GM19240 (cell line): Measurements from ENCODE around the gene PDIA6.
"Not testable (repeated sequence)": the region's sequence is repeated elsewhere in the genome, so short reads cannot be mapped to it uniquely, and the experiment has no call there.

ENCODE experiments used
- DNase-seq: peaks from one replicate; pipeline ENCODE4 v3.0.0; 2011; ENCODE audit warnings: low spot score; ENCODE audit not compliant: insufficient read length

Gene PDIA6

DNA sequence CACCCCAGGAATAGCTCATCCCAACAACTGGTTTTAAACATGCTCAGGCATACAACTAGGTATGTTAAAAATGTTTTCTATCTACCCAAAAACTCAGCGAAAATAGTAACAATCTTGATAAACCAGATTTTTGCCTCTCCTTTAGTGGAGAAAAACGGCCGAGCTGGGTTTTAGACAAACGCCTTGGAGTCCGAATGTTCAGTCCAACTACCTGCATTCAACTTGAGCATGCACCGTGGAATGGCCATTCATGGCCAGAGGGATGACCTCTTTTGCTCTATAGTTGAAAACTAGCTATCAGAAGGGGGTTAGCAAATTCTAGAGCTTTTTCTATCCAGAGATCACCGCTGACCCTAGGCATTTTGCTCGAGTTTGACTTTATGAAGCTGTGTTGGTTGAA, 30.8 kb downstream of the PDIA6 start:
- DNase-seq, result no peak

DNA sequence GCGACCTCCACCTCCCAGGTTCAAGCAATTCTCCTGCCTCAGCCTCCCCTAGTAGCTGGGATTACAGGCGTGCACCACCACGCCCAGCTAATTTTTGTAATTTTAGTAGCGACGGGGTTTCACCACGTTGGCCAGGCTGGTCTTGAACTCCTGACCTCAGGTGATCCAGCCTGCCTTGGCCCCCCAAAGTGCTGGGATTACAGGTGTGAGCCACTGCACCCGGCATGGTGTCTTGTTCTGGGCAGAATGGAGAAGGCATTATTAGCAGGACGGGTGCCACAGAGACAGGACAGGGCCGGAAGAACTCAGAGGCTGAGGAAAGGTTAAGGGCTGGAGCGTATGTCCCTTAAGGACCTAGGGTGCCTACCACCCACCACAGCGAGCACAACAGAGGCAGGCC, 31.8 kb downstream of the PDIA6 start:
- DNase-seq, result not testable (repeated sequence)

DNA sequence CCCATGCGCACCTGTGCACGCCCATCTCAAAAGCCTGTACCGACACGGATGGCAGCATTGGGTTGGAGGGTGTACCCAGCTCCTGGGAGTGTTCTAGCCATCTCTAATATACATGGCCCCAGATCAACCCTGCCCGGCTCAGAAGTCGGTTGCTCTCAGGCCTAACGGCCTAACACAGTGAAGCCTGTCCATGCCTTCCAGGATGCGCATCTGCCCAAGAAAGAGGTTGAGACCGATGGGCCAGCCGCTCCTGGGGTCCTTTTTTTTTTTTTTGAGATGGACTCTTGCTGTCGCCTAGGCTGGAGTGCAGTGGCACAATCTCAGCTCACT, 32.1 kb downstream of the PDIA6 start:
- no peak for DNase-seq

DNA sequence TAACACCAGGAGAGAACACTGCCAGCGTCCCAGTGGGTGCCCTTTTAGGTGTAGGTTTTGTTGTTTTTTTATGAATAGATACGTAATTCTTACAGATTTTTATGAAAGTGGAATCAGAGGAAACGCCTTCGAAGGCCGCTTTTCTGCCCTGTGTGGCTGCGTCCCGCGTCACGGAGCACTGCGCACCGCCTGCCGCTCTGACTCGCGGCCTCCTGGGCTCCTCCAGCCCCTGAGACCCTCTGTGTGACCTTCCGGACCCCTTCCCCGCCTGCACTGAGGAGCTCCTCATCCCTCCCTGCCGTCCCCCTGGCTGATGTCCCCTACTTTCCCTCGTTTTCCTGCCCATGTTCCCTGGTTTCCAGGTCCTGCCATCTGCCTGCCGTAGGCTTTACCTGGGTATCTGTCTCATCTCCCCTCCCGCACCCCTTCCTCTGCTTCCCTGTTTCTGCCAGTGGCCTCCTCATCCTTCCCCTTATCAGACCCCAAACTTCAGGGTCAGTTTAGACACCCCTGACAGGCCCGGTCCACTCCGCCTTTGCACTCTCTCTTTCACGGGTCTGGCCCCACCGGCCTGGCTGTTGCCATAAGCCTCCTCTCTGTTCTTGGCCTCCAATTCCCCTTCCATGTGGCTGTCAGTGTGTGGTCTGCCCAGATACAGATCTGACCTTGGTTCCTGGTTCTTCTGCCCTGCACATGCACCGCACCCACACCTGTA, 32.7 kb downstream of the PDIA6 start:
- DNase-seq, result no peak

DNA sequence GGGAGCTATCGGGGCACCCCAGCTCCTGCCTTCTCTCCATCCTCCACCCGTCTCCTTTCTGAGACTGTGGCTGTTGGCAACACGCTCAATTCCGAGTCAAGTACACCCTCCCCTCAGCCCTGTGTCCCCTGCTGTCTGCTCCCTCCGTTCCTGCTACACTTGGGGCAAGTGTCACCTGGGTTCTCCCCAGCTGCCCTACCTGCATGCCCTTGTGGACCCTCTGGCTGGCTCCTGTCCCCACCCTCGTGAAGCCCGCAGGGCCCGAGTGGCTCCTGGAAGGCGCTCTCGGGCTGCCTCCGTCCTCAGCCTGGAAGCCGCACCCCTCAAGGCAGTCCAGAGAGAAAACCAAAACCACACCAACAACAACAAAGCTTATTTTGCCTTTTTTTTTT, 33.9 kb downstream of the PDIA6 start:
- DNase-seq, result no peak

DNA sequence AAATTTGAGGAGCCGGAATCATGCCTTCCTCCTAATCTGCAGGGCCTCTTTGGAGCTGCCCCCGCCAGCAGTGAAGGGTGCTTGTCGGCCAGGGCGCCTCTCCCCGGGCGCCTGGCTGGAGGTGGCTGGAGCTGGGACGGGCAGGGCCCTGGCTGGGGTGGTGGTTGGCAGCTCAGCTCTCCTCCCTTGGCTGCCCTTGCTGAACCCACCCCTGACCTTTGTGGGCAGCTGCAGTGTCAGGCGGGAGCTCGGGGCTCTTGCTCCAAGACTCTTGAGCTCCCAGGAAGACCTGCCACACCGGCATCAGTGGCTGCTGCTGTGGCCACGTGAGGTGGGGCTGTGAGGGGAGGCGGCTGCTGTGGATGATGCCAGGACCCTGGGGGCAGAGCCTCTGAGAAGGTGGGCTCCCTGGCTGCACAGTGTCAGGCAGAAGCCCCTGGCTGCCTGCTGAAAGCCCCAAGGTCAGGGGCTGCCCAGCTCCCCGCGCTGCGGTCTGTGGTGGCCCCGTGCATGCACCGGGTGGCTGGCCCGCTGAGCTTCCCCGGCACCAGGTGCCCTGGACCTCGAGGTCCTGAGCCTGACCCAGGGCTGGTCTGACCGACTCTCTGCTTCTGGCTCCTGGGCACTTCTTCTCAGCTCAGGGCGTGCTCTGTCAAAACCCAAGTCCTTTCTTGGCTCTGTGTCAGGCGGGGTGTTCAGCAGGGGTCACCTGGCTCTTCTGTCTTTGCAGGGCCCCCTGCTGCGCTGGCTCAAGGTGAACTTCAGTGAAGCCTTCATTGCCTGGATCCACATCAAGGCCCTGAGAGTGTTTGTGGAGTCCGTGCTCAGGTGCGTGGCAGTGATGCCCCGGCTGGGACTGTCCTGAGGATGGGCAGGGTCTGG, 34.5 kb downstream of the PDIA6 start:
- DNase-seq, result no peak

DNA sequence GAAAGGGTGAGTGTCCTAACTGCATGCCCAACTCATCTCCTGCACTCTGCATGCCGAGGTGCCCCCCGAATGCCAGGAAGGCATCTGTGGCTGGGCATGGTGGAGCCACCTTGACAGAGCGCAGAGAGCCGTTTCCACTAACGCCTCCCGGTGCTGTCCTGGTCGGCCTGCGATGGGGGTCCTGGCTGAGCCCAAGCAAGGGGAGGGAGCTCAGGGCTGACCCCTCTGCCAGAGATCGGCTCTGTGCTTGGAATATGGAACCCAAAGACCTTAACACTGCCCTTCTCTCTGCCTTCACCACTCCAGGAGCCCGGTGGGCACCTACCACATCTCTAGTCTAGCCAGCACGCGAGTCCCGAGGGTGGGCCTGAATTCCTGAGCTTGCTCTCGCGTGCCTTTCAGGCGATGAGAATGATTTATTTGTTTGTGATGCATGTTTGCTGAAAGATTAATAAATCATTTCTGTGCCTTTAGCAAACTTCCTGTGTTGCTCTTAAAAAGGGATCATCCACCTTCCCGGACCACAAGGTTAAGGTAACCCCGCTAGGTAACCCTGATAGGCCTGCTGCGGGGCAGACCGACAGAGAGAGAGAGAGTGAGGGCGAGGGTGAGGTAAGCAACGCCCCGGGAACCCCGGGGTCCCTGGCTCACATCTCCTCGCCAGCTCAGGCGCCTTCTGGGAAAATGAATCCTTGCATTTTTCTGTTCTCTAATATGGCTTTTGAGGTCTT, 35.3 kb downstream of the PDIA6 start:
- DNase-seq, result no peak

DNA sequence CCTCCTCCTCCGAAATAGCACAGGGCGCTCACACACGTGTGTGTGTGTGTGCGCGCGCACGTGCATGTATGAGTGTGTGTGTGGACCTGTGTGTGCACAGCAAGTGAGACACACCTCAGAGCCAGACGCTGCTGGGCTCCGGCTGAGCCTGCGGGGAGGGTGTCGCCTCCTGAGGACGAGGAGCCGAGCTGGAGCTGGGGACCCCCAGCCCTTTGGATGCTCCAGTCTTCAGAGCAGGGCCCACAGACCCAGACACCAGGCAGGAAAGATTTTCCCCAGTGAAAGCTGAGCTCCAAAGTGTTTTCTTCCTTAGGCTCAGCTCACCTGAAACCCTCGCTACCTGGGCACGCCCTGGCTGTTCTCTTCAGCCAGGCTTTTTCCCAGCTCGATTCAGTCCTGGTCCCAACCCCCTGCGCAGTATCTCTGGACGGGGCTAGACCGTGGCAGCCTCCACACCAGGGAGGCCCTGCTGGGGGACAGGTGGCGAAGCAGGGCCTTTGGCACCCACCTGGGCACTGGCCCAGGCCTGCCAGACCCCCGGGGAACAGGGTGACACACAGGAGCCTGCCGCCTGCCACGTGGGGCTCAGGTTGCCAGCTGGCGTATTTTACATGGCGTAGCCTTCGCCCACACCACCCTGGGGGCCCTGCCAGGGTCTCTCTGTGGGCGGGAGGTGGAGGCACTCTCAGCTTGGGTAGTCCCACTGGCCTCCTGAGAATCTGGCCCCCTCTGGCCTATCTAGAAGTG, 36.2 kb downstream of the PDIA6 start:
- DNase-seq, result no peak

DNA sequence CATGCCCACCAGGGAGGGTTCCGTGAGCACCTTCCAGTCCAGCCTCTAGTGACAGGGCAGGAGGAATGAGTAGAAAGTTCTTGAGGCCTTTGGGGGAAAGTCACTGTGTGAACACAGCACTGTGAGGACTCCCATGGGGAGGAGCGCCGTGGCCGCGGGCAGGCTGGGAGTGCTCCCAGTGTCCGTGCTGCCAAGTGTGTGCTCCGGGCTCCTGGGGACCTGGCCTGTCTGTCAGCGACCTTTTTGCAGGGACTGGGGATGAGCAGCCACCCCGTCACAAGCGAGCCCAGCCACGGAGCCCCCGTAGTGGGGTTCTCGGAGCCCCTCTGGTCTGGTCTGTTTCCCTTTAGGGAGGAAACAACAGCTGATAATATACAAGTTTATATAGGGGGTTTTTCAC, 36.8 kb downstream of the PDIA6 start:
- DNase-seq, result no peak

DNA sequence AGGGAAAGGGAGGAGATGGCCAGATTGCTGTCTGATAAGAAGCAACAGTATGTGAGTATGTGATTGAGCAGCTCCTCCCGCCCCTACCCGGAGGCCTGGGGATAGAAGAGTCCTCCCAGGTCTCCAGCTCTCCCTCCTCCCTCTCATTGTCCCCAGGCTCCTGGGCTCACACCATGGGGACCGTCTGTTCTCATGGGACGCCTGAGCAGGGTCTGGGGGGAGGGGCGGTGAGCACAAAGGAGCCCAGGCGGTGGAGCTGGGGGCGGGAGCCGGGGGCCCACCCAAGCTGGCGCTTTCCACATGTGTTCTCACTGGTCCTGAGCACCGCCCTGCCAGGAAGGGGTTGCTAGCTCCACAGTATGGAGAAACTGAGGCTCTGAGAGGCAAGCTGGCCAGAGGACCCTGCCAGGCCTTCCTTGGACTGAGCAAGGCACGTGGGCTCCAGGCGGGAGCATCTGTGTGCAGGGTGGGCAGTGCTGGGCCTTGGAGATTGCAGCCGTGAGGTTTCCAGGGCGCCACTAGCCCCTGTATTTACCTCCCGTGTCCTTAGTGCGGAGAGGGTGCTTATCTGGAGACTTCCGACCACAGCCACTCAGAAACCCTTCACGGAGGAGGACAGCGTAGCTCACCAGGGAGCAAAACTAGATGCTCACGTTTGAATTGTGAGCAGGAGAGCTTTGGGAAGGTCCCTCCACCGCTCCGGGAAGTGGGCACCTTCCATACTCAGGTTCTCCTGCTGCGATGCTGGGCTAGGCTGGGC, 37.4 kb downstream of the PDIA6 start:
- no peak for DNase-seq

DNA sequence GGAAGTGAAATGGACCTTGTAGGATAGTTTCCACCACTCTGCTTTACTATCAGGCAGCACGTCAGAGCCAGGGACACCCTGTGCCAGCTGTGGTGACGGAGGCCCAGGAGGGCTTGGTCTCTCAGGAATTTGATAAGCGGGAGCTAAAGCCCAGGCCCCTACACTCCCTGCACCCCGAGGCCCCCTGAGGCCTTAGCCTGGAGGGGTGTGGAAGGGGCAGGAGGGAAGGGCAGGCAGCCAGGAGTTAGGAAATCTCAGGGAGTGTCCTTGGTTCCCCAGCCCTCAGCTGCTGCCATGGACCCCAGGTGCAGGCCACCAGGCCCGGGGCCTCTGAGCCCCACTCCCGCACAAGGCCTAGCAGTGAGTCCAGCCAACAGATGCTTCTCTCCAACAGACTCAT, 38.2 kb downstream of the PDIA6 start:
- DNase-seq, result no peak

DNA sequence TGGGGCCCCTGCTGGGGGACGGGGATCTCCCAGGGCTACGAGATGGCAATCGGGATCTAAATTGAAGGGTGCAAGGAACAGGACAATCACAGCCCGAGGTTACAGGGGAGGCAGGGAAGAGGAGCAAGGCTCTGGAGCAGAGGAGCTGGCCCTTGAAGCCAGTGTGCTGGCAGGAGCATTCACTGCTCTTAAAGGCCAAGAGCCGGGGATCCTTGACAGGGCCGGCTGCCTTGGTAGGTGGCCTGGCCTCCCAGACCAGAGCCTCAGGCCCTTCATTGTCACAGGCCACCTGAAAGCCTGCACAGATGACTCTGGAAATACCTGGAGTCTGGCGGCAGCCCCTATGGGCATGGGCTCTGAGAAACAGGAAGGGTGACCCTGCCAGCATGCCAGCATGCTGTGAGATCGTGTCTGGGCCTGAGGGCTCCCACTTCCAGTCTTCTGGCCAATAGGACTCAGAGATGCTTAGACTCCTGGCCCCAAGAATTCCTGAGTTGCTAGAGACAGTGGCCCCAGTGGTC, 38.7 kb downstream of the PDIA6 start:
- DNase-seq, result no peak

DNA sequence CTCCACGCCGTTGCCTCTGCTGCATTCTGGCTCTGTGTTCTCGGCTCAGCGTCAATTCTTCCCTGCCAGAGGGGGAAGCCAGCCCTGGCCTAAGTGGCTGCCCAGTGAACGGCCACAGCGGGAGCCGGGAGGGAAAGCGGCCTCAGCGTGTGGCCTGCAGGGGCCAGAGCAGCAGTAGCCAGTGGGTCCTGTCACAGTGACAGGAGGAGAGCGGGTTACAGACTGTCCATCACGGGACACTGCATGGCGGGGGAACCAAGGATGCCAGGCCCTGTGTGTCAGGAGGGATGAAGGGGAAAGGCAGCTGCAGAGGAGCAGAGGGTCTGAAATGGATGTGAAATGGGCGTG, 39.7 kb downstream of the PDIA6 start:
- no peak for DNase-seq

DNA sequence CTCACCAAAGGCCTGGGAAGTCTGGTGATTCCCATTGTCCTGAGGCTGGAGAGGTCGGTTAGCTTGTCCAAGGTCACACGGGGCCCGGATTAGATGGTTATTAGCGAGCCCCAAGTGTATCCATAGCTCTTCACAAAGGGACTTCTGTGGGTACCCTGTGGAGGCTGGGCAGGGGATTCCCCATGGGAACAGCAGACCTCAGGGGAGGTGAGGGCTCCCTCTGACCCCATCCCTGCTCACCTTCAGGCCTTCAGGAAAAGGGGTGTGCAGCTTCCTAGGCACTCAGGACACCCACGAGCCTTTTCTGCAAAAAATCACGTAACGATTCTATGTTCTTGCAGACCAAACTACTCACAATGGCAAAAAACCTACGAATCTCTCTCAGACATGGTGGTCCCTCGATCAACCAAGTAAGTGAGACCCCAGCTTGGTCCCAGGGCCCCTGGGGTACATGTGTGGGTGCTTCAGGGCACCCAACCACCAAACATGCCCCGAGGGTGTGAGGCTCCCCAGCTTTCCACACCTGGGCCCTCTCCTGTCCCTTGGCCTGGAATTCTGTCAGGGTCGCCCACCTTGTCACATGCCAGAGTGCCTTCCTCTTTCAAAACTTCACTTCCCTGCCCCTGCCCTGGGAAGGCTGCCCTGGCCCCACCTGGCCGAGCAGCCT, 40.3 kb downstream of the PDIA6 start:
- DNase-seq, result no peak

DNA sequence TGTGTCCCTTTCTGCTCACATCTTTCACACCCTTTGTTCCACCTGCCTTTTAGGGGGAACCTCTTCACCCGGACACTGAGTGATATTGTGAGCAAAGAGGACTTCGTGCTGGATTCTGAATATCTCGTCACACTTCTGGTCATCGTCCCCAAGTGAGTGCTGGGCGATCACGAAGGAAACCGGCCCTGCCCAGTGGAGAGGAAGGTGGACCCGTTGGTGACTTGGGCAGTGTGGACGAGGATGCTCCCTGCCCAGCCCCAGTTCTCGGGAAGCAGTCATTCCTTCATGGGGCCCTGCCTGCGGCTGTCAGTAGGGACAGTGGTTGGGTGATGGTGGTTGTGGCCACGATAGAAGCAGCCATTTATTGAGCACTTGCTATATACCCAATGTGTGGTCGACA, 40.8 kb downstream of the PDIA6 start:
- DNase-seq, result no peak

DNA sequence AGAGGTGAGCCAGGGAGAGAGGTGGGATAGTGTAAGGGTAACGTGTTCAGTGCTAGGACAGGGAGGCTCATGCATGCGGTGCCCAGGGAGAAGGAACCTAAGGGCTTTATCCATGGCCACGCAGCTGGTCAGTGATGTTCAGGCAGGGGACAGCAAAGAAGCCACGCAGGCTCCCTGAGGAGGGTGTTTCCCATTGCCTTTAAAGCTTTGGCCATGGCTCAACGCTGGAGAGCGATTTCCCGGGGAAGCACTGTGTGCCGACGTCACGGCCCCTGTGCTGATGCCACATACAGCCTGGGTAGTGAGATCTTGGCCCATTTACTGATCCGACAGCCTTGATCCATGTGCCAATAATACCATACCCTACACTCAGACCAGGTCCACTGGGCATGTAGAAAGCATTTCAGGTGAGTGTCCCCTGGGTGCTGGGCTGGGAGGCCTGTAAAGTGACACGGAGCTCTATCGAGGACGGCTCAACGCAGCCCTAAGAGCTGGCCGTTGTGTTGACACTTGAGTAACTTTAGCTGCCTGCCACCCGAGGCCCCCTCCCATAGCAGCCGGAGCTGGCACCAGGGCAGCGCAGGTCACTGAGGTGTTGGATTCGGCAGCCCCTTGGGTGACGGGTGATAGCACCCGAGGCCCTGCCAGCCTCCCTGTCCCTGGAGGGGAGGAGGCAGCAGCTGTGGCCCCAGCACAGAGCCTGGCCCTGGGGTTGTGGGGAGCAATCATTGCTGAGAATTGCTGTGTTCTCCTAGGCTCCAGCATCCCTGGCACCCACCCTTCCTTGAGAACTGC, 41.4 kb downstream of the PDIA6 start:
- DNase-seq, result no peak

DNA sequence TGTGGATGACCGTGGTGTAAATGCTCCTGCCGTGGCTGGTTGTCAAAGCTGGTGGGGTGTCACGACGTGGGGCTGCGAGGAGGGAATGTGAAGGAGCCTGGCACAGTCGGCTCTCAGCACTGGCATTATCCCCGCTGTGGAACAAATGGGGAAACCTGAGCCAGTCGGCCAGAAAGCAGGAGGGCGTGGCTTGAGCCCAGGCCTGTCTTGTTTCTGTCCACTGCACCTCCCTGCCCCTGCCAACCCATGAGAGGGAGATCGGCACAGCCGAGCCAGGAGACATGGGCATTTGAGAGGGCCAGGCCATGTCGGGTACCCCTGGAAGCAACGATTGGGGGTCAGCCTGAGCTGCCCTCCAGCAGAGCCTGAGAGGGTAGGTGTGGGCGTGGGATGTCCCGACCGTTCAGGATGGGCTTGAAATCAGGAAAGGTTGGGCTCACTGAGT, 44.5 kb downstream of the PDIA6 start:
- DNase-seq, result no peak

DNA sequence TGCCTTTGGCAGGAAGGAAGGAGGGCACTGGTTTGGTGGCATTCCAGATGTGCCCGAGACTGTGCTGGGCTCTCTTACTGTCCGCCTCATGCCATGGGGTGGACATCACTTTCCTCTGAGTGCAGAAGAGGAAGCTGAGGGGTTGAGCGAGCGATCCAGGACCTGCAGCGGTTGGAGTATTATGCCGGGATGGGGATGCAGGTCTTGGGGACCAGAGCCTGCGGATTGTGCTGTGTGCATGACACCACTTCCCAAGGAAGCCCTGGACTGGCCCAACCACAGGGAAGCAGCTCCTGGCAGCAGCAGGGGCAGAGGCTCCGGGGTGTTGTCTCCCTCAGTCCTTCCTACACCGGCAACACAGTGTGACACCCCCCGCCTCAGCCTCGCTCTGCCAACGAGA, 46.7 kb downstream of the PDIA6 start:
- DNase-seq, result no peak

DNA sequence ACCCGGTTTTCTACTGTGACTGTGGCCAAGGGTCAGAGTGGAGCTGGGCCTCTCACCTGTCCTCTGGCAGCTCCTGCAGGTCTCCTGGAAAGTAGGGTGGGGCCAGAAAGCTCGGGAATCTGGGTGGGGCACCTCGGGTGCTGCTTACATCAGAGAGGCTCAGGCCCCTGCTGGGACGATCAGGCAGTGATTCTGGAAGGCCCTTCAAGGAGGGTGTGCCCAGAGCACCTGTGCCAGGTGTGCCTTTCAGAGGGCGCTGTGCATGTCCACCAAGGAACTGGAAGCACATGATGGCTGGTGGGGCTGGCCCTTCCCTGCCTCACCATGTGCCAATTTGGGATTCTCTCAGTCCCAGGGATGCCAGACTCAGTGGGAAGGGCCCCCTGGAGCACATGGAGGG, 47.1 kb downstream of the PDIA6 start:
- no peak for DNase-seq
